Activated CD4-positive, alpha-beta T cell treated with anti-CD3 and anti-CD28 coated beads for 36 hours (primary cell): ENCODE results near the gene COLEC11. TPM values are rescaled to one million over a fixed set of nuclear protein-coding genes. Genes with fewer than 3 reads are reported as not detected.

Experiments
- ATAC-seq: fragments of 200-7000 bp; cut with Tn5 transposase; one replicate; pipeline ENCODE4 v1.10.0; 2021; ENCODE audit warnings: mild to moderate bottlenecking, moderate library complexity
- CTCF ChIA-PET: fragments of 350-600 bp; sonication (Branson Sonifier 250); formaldehyde crosslinking; loops from one replicate; lab custom pipeline; 2021; ENCODE audit warnings: antibody characterized with exemption; lab: Charles Lee
- POLR2A ChIA-PET: fragments of 350-600 bp; sonication (Branson Sonifier 250); formaldehyde crosslinking; loops from one replicate; lab custom pipeline; 2021; ENCODE audit warnings: antibody characterized with exemption, inconsistent platforms; lab: Charles Lee
- DNase-seq: peaks from one replicate; pipeline ENCODE4 v3.0.0-alpha.2; 2020
- H3K27ac Mint-ChIP-seq: one replicate; pipeline ENCODE4 v1.8.0; 2021; ENCODE audit warnings: mixed read lengths
- H3K27me3 Mint-ChIP-seq: one replicate; pipeline ENCODE4 v1.8.0; 2021; ENCODE audit warnings: mixed read lengths
- H3K36me3 Mint-ChIP-seq: one replicate; pipeline ENCODE4 v1.8.0; 2021; ENCODE audit warnings: low read depth, mixed read lengths
- H3K4me1 Mint-ChIP-seq: one replicate; pipeline ENCODE4 v1.8.0; 2021; ENCODE audit warnings: mixed read lengths
- H3K4me3 Mint-ChIP-seq: one replicate; pipeline ENCODE4 v1.8.0; 2021; ENCODE audit warnings: mild to moderate bottlenecking, moderate library complexity, mixed read lengths
- H3K9me3 Mint-ChIP-seq: one replicate; pipeline ENCODE4 v1.8.0; 2021; ENCODE audit warnings: low read depth, mixed read lengths
- intact Hi-C, 2 experiments: fragments of 100-400 bp; cut with DNase I in 1 of 2; cut with micrococcal nuclease in 1 of 2; formaldehyde crosslinking; loops; one replicate each; pipeline versions ENCODE4 v1.14.2 to v1.15.1; 2022 to 2024; cut with DNase I, micrococcal nuclease
- total RNA-seq, 2 experiments: library from RNA; stranded (reverse); gene quantifications; one replicate each; pipeline ENCODE4 v1.2.3, GENCODE V29; 2021

Gene COLEC11
- total RNA-seq, 2 experiments from 2014 or later: 0.18 to 0.37 TPM

- Mint-ChIP-seq H3K27ac (peak overlapping the region; percentile 91), H3K27me3 (no peaks in the 10 kb centered on the region), H3K9me3 (no peaks in the 10 kb centered on the region), H3K4me3 (peak overlapping the region; percentile 72), H3K36me3 (no peaks in the 10 kb centered on the region), H3K4me1 (peaks cover 14% of the 10 kb centered on the region)
- DNase-seq (peak; percentile 86), ATAC-seq (peak; percentile 81)
- intact Hi-C loops: loop anchor here (1.0 to 5.0 kb wide), 12 partner anchors 75 to 1765 kb away; partner anchors contain the start of genes ADI1 (in 2 of the 2), RNASEH1 (in 2 of the 2), RPS7 (in 2 of the 2) and EIPR1 (in 1 of the 2)
- CTCF ChIA-PET: interaction anchor here (0.6 to 2.7 kb wide), 18 partner anchors 9 to 1532 kb away, joined by 3 to 18 read pairs (median 4); partner anchors contain the start of genes RNASEH1 and RPS7
- POLR2A ChIA-PET: interaction anchor here (0.6 to 2.1 kb wide), 5 partner anchors 46 to 964 kb away, joined by 3 to 10 read pairs (median 5); partner anchors contain the start of gene RNASEH1
Observed at GRCh38 chr2:3651691-3652648, 57.1 kb downstream of the COLEC11 start.

DNA sequence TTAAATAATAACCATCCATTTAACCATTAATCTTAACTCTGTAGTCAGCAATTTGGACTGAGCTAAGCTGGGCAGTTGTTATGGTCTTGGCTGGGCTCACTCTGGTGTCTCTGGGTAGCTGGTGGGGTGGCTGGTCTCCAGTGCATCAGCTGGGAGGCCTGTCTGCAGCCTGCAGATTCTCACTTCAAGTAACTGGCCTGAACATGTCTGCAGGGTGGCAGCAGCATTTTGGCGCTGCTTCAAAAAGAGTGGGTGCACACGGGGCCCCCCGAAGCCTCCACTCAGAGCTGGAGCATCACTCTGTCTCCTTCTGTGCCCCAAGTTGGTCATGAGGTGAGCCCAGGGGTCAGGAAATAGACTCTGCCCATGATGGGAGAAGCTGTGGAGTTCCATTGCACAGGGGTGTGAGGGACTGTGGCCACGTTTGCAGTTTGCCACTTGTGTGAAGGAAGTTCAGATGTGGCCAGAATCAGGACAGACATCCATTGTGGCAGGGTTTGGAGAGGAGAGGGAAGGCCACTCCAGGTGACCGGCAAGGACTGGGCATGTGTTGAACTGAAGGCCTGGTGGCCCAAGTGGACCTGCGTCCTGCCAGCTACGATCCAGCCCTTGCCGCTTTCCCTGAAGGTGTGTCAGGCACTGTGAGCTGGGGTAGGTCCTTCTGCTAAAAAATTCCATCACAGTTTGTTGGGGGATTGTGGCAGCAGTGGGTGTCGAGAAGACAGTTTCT is 58.1 kb downstream of the COLEC11 start:
- ChIA-PET POLR2A (interaction anchor here (0.7 to 2.1 kb wide), 2 partner anchors 47 to 95 kb away, joined by 3 to 10 read pairs; partner anchors contain the start of gene RNASEH1), CTCF (interaction anchor here (0.5 to 1.4 kb wide), 3 partner anchors 18 to 979 kb away, joined by 3 to 5 read pairs (median 4); no protein-coding TSS in a partner anchor)
- intact Hi-C loops: loop anchor here (5.0 kb wide), 2 partner anchors 76 to 1766 kb away; partner anchors contain the start of gene RPS7 (in 1 of the 2)
- H3K4me3 Mint-ChIP-seq: no peak overlapping the region
- ATAC-seq (no peak), DNase-seq (no peak)
- no peaks in the 10 kb centered on the region for H3K9me3 Mint-ChIP-seq
- peaks cover 14% of the 10 kb centered on the region for H3K4me1 Mint-ChIP-seq
- no peak overlapping the region for H3K27ac Mint-ChIP-seq
- no peaks in the 10 kb centered on the region for H3K27me3 Mint-ChIP-seq
- no peaks in the 10 kb centered on the region for H3K36me3 Mint-ChIP-seq

- ATAC-seq (no peak), DNase-seq (no peak)
- ChIA-PET CTCF (interaction anchor here (0.5 to 0.9 kb wide), 3 partner anchors 111 to 1302 kb away, joined by 3 read pairs; no protein-coding TSS in a partner anchor), POLR2A (no interaction called here)
- H3K27ac Mint-ChIP-seq: no peak overlapping the region
- H3K36me3 Mint-ChIP-seq: no peaks in the 10 kb centered on the region
- H3K4me1 Mint-ChIP-seq: peaks cover 14% of the 10 kb centered on the region
- H3K9me3 Mint-ChIP-seq: no peaks in the 10 kb centered on the region
- intact Hi-C loops: loop anchor here (5.0 kb wide), 2 partner anchors 77 to 1767 kb away; partner anchors contain the start of gene RPS7 (in 1 of the 2)
- no peak overlapping the region for H3K4me3 Mint-ChIP-seq
- H3K27me3 Mint-ChIP-seq: no peaks in the 10 kb centered on the region
Observed at GRCh38 chr2:3654011-3654410, 59.1 kb downstream of the COLEC11 start.

GRCh38 chr2:3654531-3655225 is 59.8 kb downstream of the COLEC11 start:
- Mint-ChIP-seq H3K27ac (no peak overlapping the region), H3K27me3 (no peaks in the 10 kb centered on the region), H3K36me3 (no peaks in the 10 kb centered on the region), H3K4me3 (no peak overlapping the region), H3K9me3 (no peaks in the 10 kb centered on the region), H3K4me1 (peaks cover 17% of the 10 kb centered on the region)
- intact Hi-C loops: loop anchor here (5.0 kb wide), 2 partner anchors 77 to 1767 kb away; partner anchors contain the start of gene RPS7 (in 1 of the 2)
- DNase-seq: no peak
- ChIA-PET CTCF (interaction anchor here (0.6 to 0.9 kb wide), 3 partner anchors 40 to 231 kb away, joined by 3 to 4 read pairs (median 3); no protein-coding TSS in a partner anchor), POLR2A (no interaction called here)
- ATAC-seq: no peak

DNA sequence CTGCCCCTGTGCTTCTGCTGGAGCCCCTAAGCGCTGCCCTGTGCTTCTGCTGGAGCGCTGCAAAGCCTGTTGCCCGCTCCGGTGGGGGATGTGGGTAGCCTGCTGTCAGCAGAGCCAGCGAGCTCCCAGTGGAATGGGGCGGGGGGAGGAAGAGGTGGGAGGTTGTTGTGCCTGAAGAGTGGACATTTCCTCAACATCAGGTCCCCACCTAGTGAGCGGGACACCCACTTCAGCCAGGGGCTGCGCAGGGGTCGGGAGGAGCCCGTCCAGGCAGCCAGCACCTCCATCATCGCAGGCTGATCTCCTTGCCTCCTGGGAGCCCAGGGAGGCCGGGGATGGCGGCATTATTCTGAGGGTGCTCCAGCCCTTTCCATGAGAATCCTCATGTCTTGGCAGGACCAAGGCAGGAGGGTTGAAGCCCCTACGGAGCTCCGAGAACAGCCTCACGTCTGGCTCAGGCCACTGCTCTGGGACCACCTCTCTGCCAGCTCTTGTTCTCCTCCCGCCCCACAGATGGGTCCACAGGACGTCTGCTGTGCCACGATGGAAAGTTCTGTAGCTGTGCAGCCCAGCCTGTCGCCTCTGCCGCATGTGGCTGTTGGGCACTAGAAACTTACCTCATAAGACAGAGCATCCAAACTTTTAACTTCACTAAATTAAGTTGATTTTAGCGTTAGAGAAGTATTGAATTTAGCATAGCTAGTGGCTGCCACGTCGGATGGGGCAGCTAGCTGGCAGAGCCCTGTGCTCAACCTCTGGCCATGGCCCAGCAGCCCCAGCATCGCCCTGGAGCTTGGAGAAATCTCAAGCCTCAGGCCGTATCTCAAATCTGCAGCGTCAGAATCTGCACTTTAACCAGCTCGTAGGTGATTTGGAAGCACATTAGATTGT is 61.2 kb downstream of the COLEC11 start:
- ChIA-PET POLR2A (no interaction called here), CTCF (interaction anchor here (1.0 to 1.3 kb wide), 2 partner anchors 33 to 98 kb away, joined by 3 to 5 read pairs; partner anchors contain the start of gene RNASEH1)
- Mint-ChIP-seq H3K9me3 (peaks cover 3% of the 10 kb centered on the region), H3K27ac (no peak overlapping the region), H3K27me3 (no peaks in the 10 kb centered on the region), H3K4me3 (no peak overlapping the region), H3K36me3 (no peaks in the 10 kb centered on the region), H3K4me1 (peaks cover 23% of the 10 kb centered on the region)
- DNase-seq (no peak), ATAC-seq (no peak)
- intact Hi-C loops: no loop called here

DNA sequence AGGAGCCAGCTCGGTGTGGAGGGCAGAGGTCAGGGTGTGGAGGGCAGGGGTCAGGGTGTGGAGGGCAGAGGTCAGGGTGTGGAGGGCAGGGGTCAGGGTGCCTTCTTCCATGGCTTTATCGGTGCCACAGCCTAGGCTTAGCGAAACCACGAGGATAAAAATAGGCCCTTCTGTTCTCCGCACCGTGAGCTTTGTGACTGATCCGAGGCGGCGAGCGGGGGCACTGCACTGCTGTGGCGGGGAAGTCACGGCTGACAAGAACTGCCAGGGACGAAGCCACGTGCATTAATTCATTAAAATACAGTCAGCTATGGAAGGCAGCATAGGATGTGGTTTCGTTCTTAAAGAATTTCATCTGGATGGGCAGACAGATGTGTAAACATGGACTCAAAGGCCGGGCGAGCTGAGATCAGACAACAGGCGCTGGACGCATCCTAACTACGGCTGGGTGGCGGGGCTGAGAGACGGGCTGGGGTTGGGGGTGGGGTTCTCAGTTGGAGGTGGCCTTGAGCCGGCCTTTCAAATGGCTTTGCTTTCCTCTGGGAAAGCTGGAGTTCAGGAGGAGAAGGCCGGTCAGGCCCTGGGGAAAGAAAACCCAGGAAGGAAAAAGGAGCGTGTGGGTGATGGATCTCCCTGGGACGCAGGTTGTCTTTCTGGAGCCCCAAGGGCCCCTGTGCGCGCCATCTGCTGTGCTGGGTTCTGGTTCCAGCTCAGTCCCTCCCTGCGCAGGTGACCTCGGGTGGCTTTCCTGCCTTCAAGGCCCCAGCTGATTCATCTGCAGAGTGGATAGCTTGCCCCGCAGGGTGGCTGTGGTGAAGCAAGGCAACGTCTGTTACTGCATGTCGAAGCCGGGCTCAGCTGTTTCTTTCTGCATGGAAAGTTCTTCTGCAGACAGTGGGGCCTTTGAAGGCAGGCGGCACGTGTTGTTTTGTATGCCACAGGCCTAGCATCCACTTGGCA is 62.1 kb downstream of the COLEC11 start:
- ChIA-PET POLR2A (no interaction called here), CTCF (interaction anchor here (1.0 to 1.3 kb wide), 2 partner anchors 34 to 99 kb away, joined by 3 to 5 read pairs; partner anchors contain the start of gene RNASEH1)
- no peaks in the 10 kb centered on the region for H3K36me3 Mint-ChIP-seq
- peaks cover 3% of the 10 kb centered on the region for H3K9me3 Mint-ChIP-seq
- no peak overlapping the region for H3K27ac Mint-ChIP-seq
- no peak overlapping the region for H3K4me3 Mint-ChIP-seq
- no peak for ATAC-seq
- DNase-seq: no peak
- intact Hi-C loops: no loop called here
- peaks cover 16% of the 10 kb centered on the region for H3K4me1 Mint-ChIP-seq
- no peaks in the 10 kb centered on the region for H3K27me3 Mint-ChIP-seq

- intact Hi-C loops: no loop called here
- H3K36me3 Mint-ChIP-seq: no peaks in the 10 kb centered on the region
- H3K4me1 Mint-ChIP-seq: peaks cover 13% of the 10 kb centered on the region
- ATAC-seq (no peak), DNase-seq (no peak)
- POLR2A ChIA-PET: no interaction called here
- peaks cover 3% of the 10 kb centered on the region for H3K9me3 Mint-ChIP-seq
- no peak within 1 kb of the TSS for H3K27ac Mint-ChIP-seq
- CTCF ChIA-PET: no interaction called here
- no peaks in the 10 kb centered on the region for H3K27me3 Mint-ChIP-seq
- H3K4me3 Mint-ChIP-seq: no peak within 1 kb of the TSS
Observed at GRCh38 chr2:3657881-3658280, 63.0 kb downstream of the COLEC11 start, which contains the start of gene ALLC. TSS of gene ALLC (plus strand) at chr2:3658200. CDS start at chr2:3671158, 12,958 bp downstream.

DNA sequence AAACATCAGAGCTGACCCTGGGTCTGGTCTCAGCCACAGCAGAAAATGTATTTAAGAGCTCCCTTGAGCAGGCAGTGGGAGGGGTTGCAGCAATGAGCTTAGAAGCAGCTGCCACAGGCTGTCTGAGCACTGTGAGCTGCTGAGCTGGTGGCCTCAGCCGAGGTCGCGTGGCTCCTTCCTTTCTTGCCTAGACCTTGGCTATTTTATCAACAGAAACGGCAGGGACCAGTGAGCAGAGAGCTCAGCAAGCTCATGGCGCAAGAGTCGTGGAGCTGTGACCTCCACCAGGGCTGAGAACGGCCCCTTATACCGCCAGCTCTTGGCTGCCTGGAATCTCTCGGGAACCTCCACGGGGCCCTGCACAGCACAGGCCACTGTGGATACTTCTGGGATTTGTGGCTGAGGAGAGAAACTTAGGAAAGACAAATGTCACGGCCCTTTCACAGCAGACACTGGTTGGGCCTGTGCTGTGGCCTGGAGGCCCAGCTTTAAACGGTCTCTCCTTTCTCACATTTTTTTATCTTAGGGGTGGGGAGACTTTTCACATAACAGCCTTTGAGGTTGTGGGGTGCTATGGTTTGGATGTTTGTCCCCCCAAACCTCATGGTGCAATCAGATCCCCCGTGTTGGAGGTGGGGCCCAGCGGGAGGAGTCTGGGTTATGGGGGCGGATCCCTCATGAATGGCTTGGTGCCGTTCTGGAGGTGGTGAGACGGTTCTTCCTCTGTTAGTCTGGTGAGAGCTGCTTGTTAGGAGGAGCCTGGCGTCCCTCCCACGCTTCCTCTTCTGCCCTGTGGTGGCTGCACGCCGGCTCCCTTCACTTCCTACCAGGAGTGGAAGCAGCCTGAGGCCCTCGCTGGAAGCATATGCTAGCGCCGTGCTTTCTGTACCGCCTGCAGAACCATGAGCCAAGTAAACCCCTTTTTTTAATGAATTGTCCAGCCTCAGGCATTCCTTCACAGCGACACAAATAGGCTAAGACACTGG is 64.8 kb downstream of the COLEC11 start:
- ChIA-PET CTCF (interaction anchor here (1.5 kb wide), 1 partner anchor 282 kb away, joined by 3 read pairs; the partner anchor contains the start of gene EIPR1), POLR2A (no interaction called here)
- Mint-ChIP-seq H3K36me3 (no peaks in the 10 kb centered on the region), H3K27me3 (no peaks in the 10 kb centered on the region), H3K27ac (peak overlapping the region; percentile 55), H3K4me1 (peaks cover 13% of the 10 kb centered on the region), H3K4me3 (no peak overlapping the region), H3K9me3 (peaks cover 3% of the 10 kb centered on the region)
- intact Hi-C loops: no loop called here
- ATAC-seq: peak; percentile 48
- DNase-seq: no peak
